GM23338 (cell line): ENCODE data around the gene MR1. TPM values are rescaled to one million over a fixed set of nuclear protein-coding genes. Genes with fewer than 3 reads are reported as not detected.

Source experiments
- ATAC-seq: fragments of 200-7000 bp; cut with Tn5 transposase; 3 replicates; pipeline ENCODE4 v1.9.1; 2020
- DNase-seq: peaks from one replicate; pipeline ENCODE4 v3.0.0-alpha.2; 2015; ENCODE audit warnings: low spot score
- H2AFZ ChIP-seq: fragments of 200-600 bp; sonication (generic); 2 replicates; pipeline ENCODE4 v1.8.0; 2016; ENCODE audit warnings: antibody characterized with exemption, mild to moderate bottlenecking, moderate library complexity
- H3F3A ChIP-seq: fragments of 200-600 bp; sonication (generic); replicated peaks from 2 replicates; pipeline ENCODE4 v1.8.0; 2017; ENCODE audit warnings: antibody characterized with exemption, mixed run types, low read depth
- H3K27ac ChIP-seq: fragments of 200-600 bp; sonication (generic); 2 replicates; pipeline ENCODE4 v1.6.1; 2016; ENCODE audit warnings: low read depth
- H3K27me3 ChIP-seq: fragments of 200-600 bp; sonication (generic); 2 replicates; pipeline ENCODE4 v1.8.0; 2016; ENCODE audit warnings: mild to moderate bottlenecking, mixed run types, moderate library complexity; ENCODE audit not compliant: insufficient read depth
- H3K36me3 ChIP-seq: fragments of 200-600 bp; sonication (generic); 2 replicates; pipeline ENCODE4 v1.8.0; 2016; ENCODE audit warnings: mild to moderate bottlenecking; ENCODE audit not compliant: insufficient read depth
- H3K4me1 ChIP-seq: fragments of 200-600 bp; sonication (generic); 2 replicates; pipeline ENCODE4 v1.8.0; 2016; ENCODE audit warnings: mild to moderate bottlenecking, moderate library complexity; ENCODE audit not compliant: insufficient read depth
- H3K4me2 ChIP-seq: fragments of 200-600 bp; sonication (generic); 2 replicates; pipeline ENCODE4 v1.7.1; 2017; ENCODE audit warnings: mixed run types
- H3K4me3 ChIP-seq: fragments of 200-600 bp; sonication (generic); 2 replicates; pipeline ENCODE4 v1.6.1; 2016; ENCODE audit warnings: mixed run types
- H3K79me2 ChIP-seq: fragments of 200-600 bp; sonication (generic); replicated peaks from 2 replicates; pipeline ENCODE4 v1.8.0; 2017; ENCODE audit warnings: mild to moderate bottlenecking; ENCODE audit not compliant: insufficient read depth
- H3K9me2 ChIP-seq: fragments of 200-600 bp; sonication (generic); 2 replicates; pipeline ENCODE4 v1.8.0; 2017; ENCODE audit not compliant: insufficient read depth
- H4K20me1 ChIP-seq: fragments of 200-600 bp; sonication (generic); replicated peaks from 2 replicates; pipeline ENCODE4 v1.8.0; 2017; ENCODE audit warnings: mild to moderate bottlenecking; ENCODE audit not compliant: insufficient read depth
- H3K27ac Mint-ChIP-seq: 2 replicates; pipeline ENCODE4 v1.8.0; 2020; ENCODE audit warnings: inconsistent platforms, mild to moderate bottlenecking, moderate library complexity, mixed read lengths
- H3K27me3 Mint-ChIP-seq: 3 replicates; pipeline ENCODE4 v1.8.0; 2022; ENCODE audit warnings: low read depth, mild to moderate bottlenecking, moderate library complexity, mixed read lengths, inconsistent platforms; ENCODE audit not compliant: insufficient read depth, poor library complexity
- H3K36me3 Mint-ChIP-seq: 3 replicates; pipeline ENCODE4 v1.8.0; 2021; ENCODE audit warnings: low read depth, mild to moderate bottlenecking, inconsistent platforms, moderate library complexity, mixed read lengths
- H3K4me1 Mint-ChIP-seq: 3 replicates; pipeline ENCODE4 v1.8.0; 2020; ENCODE audit warnings: mild to moderate bottlenecking, inconsistent platforms, mixed read lengths
- H3K4me3 Mint-ChIP-seq: 3 replicates; pipeline ENCODE4 v1.8.0; 2021; ENCODE audit warnings: moderate library complexity, mild to moderate bottlenecking, inconsistent platforms, mixed read lengths
- H3K9me3 Mint-ChIP-seq: 3 replicates; pipeline ENCODE4 v1.8.0; 2020; ENCODE audit warnings: moderate library complexity, mild to moderate bottlenecking, inconsistent platforms, mixed read lengths
- CREB1 ChIP-seq: fragments of 250-450 bp; sonication (Bioruptor Pico); IDR thresholded peaks from 2 replicates; pipeline ENCODE4 v1.5.0; 2020; ENCODE audit warnings: low read depth, mild to moderate bottlenecking, moderate library complexity
- CTCF ChIP-seq, 2 experiments: fragments of 200-600 bp in 1 of 2; sonication (generic) in 1 of 2; conservative IDR thresholded peaks; 2 replicates each; pipeline versions ENCODE4 v1.5.1 to v1.6.1; 2016 to 2017; ENCODE audit warnings: antibody characterized with exemption in 2 of 2, low read depth in 2 of 2, mild to moderate bottlenecking in 2 of 2, moderate library complexity in 1 of 2
- ETS1 ChIP-seq: IDR thresholded peaks from 2 replicates; pipeline ENCODE4 v1.6.1; 2016; ENCODE audit warnings: antibody characterized with exemption
- EZH2 ChIP-seq: fragments of 200-600 bp; sonication (generic); IDR thresholded peaks from one replicate; pipeline ENCODE4 v1.8.0; 2017; ENCODE audit warnings: antibody characterized with exemption, mild to moderate bottlenecking, low read depth; ENCODE audit not compliant: unreplicated experiment
- EZH2phosphoT487 ChIP-seq: fragments of 200-600 bp; sonication (generic); IDR thresholded peaks from one replicate; pipeline ENCODE4 v1.8.1; 2018; ENCODE audit warnings: antibody characterized with exemption; ENCODE audit not compliant: unreplicated experiment
- JUNB ChIP-seq: IDR thresholded peaks from one replicate; pipeline ENCODE4 v1.6.1; 2016; ENCODE audit warnings: antibody characterized with exemption; ENCODE audit not compliant: unreplicated experiment
- NANOG ChIP-seq: IDR thresholded peaks from 2 replicates; pipeline ENCODE4 v1.6.1; 2016; ENCODE audit warnings: antibody characterized with exemption, borderline replicate concordance
- POLR2AphosphoS5 ChIP-seq: IDR thresholded peaks from 2 replicates; pipeline ENCODE4 v1.6.1; 2016; ENCODE audit warnings: antibody characterized with exemption, low read depth
- REST ChIP-seq: IDR thresholded peaks from one replicate; pipeline ENCODE4 v1.6.1; 2018; ENCODE audit warnings: antibody characterized with exemption; ENCODE audit not compliant: unreplicated experiment
- STAT1 ChIP-seq: IDR thresholded peaks from one replicate; pipeline ENCODE4 v1.6.1; 2016; ENCODE audit warnings: antibody characterized with exemption; ENCODE audit not compliant: unreplicated experiment
- ZNF114 ChIP-seq: fragments of 250-450 bp; sonication (Bioruptor Pico); IDR thresholded peaks from 2 replicates; pipeline ENCODE4 v1.5.0; 2020; ENCODE audit warnings: mild to moderate bottlenecking, moderate library complexity
- ZNF331 ChIP-seq: fragments of 250-450 bp; sonication (Bioruptor Pico); IDR thresholded peaks from 2 replicates; pipeline ENCODE4 v1.5.0; 2020; ENCODE audit warnings: low read depth, mild to moderate bottlenecking, moderate library complexity
- ZNF462 ChIP-seq: fragments of 250-450 bp; sonication (Bioruptor Pico); IDR thresholded peaks from 2 replicates; pipeline ENCODE4 v1.5.0; 2020; ENCODE audit warnings: mild to moderate bottlenecking, moderate library complexity
- polyA plus RNA-seq: library from polyadenylated mRNA; unstranded; fragments of >200 nt; fragmentation: Nextera tagmentation; extraction: Ambion mirVana; gene quantifications from 2 replicates; pipeline ENCODE4 v1.2.1, GENCODE V29; 2016
- total RNA-seq: library from RNA; depleted of rRNA; stranded (reverse); fragments of >200 nt; shearing (Covaris generic); gene quantifications from 2 replicates; pipeline ENCODE4 v1.2.3, GENCODE V29; 2014

MR1 gene
- total and polyA plus RNA-seq, 2 experiments from 2014 or later, result 0.18 TPM; not detected in 1

- Histone ChIP-seq H3K4me1 (peaks cover 19% of the 10 kb centered on the region), H2AFZ (no peak overlapping the region), H3K36me3 (no peaks in the 10 kb centered on the region), H4K20me1 (peaks cover 47% of the 10 kb centered on the region), H3K9me2 (0 out of 2 replicates have a peak, but pooled peaks cover 2% of the 10 kb centered on the region), H3K4me2 (peak overlapping the region; percentile 88), H3K27ac (no peak overlapping the region), H3K27me3 (no peaks in the 10 kb centered on the region), H3F3A (no peaks in the 10 kb centered on the region), H3K79me2 (peaks cover 61% of the 10 kb centered on the region), H3K4me3 (peak overlapping the region; percentile 99)
- Mint-ChIP-seq H3K9me3 (no peaks in the 10 kb centered on the region), H3K27ac (no peak overlapping the region), H3K27me3 (peaks cover 9% of the 10 kb centered on the region), H3K4me3 (peak overlapping the region; percentile 99), H3K4me1 (peaks cover 15% of the 10 kb centered on the region), H3K36me3 (peaks cover 13% of the 10 kb centered on the region; the same call in 2 of the 3 replicates)
- TF ChIP-seq POLR2AphosphoS5 (no peak), REST (no peak), EZH2phosphoT487 (no peak), NANOG (no peak), ZNF462 (CRISPR knock-in tag) (no peak), CTCF (conservative IDR thresholded peaks at IDR 0.05; ENCODE audit: low read depth in 2 of 2) (no peak), ZNF114 (CRISPR knock-in tag) (no peak), EZH2 (no peak), STAT1 (no peak), CREB1 (CRISPR knock-in tag) (no peak), ETS1 (no peak), ZNF331 (CRISPR knock-in tag) (no peak), JUNB (no peak)
- DNase-seq (no peak), ATAC-seq (no peak)
Measured at GRCh38 chr1:181021159-181021558, 12.6 kb upstream of the MR1 start.
